Fibroblast of lung (primary cell): ENCODE measurements around the gene RGL2. TPM values are rescaled to one million over a fixed set of nuclear protein-coding genes. Genes with fewer than 3 reads are reported as not detected.
"Not testable (repeated sequence)": the region's sequence is repeated elsewhere in the genome, so short reads cannot be mapped to it uniquely, and the experiment has no call there.

ENCODE experiments used
- DNase-seq, 2 donors: peaks; one replicate each; pipeline versions ENCODE4 v3.0.0 to v3.0.0-alpha.2; 2010; ENCODE audit warnings: low read depth in 2 of 2
- H2AFZ ChIP-seq: 2 replicates; pipeline ENCODE4 v1.5.1; 2012; ENCODE audit warnings: low read length, control low read depth, inconsistent platforms
- H3K27ac ChIP-seq: 2 replicates; pipeline ENCODE4 v1.5.1; 2011; ENCODE audit warnings: low read length, control low read depth; ENCODE audit not compliant: insufficient read depth
- H3K27me3 ChIP-seq: 2 replicates; pipeline ENCODE4 v1.5.1; 2011; ENCODE audit warnings: mild to moderate bottlenecking, low read length; ENCODE audit not compliant: control insufficient read depth, insufficient read depth
- H3K36me3 ChIP-seq: 2 replicates; pipeline ENCODE4 v1.5.1; 2011; ENCODE audit warnings: low read length; ENCODE audit not compliant: control insufficient read depth, insufficient read depth
- H3K4me1 ChIP-seq: 2 replicates; pipeline ENCODE4 v1.5.1; 2011; ENCODE audit warnings: low read length; ENCODE audit not compliant: control insufficient read depth, insufficient read depth; ENCODE audit errors: extremely low read depth
- H3K4me2 ChIP-seq: 2 replicates; pipeline ENCODE4 v1.5.1; 2011; ENCODE audit warnings: low read length, control low read depth; ENCODE audit not compliant: insufficient read depth; ENCODE audit errors: extremely low read depth
- H3K4me3 ChIP-seq, 4 experiments: fragments of 200-600 bp in 1 of 4; sonication (generic) in 1 of 4; replicated peaks in 1 of 4; 2 replicates each; pipeline ENCODE4 v1.5.1; 2011 to 2016; ENCODE audit warnings: low read length in 4 of 4, low read depth in 3 of 4, mild to moderate bottlenecking in 3 of 4, control low read depth in 2 of 4, inconsistent platforms in 1 of 4, mixed read lengths in 1 of 4; ENCODE audit not compliant: insufficient read depth in 1 of 4; ENCODE audit errors: control extremely low read depth in 1 of 4
- H3K79me2 ChIP-seq: 2 replicates; pipeline ENCODE4 v1.5.1; 2012; ENCODE audit warnings: mild to moderate bottlenecking, low read length, inconsistent platforms; ENCODE audit not compliant: control insufficient read depth, insufficient read depth
- H3K9ac ChIP-seq: 2 replicates; pipeline ENCODE4 v1.5.1; 2011; ENCODE audit warnings: mild to moderate bottlenecking, low read length, control low read depth; ENCODE audit not compliant: insufficient read depth
- H3K9me3 ChIP-seq: 2 replicates; pipeline ENCODE4 v1.5.1; 2012; ENCODE audit warnings: low read depth, low read length; ENCODE audit not compliant: control insufficient read depth, insufficient read depth
- H4K20me1 ChIP-seq: 2 replicates; pipeline ENCODE4 v1.5.1; 2011; ENCODE audit warnings: low read length; ENCODE audit not compliant: control insufficient read depth, insufficient read depth; ENCODE audit errors: extremely low read depth
- CTCF ChIP-seq, 2 donors: IDR thresholded peaks in 1 of 2; conservative IDR thresholded peaks in 1 of 2; 1 replicate in 1 of 2; 2 replicates in 1 of 2; pipeline ENCODE4 v1.5.1; 2011 to 2012; ENCODE audit warnings: low read length in 2 of 2, control low read depth in 1 of 2, inconsistent platforms in 1 of 2, low read depth in 1 of 2, mild to moderate bottlenecking in 1 of 2
- EZH2 ChIP-seq: IDR thresholded peaks from 2 replicates; pipeline ENCODE4 v1.5.1; 2012; ENCODE audit warnings: low read length, control low read depth, mild to moderate bottlenecking; ENCODE audit errors: missing control alignments
- polyA plus RNA-seq, 2 donors: library from polyadenylated mRNA; depleted of rRNA in 1 of 2; stranded (reverse) in 1 of 2; unstranded in 1 of 2; fragments of >200 nt; gene quantifications; 2 replicates each; pipeline ENCODE4 v1.2.1, GENCODE V29; 2011 to 2012; ENCODE audit warnings: missing spikeins in 1 of 2
- total RNA-seq: library from RNA; depleted of rRNA; stranded (reverse); fragments of >200 nt; gene quantifications from 2 replicates; pipeline ENCODE4 v1.2.1, GENCODE V29; 2014

The RGL2 gene
- total and polyA plus RNA-seq, 2 donors (not counting 1 experiment from before 2014, with no cell fraction given) = 17.4 to 22.8 TPM

GRCh38 chr6:33288141-33288920, 10.4 kb downstream of the RGL2 start:
- peak overlapping the region; percentile 86 to 99 (median 94) for H3K4me3 ChIP-seq
- TF ChIP-seq CTCF (conservative IDR thresholded peaks at IDR 0.05 in 1 of 2, IDR thresholded peaks at IDR 0.05 in 1 of 2; ENCODE audit: low read depth in 1 of 2, low read length in 2 of 2) (no peak), EZH2 (no peak)
- no peaks in the 10 kb centered on the region for H3K9me3 ChIP-seq
- peaks cover 31% of the 10 kb centered on the region for H3K79me2 ChIP-seq
- H3K36me3 ChIP-seq = peaks cover 25% of the 10 kb centered on the region
- peak overlapping the region; percentile 92 for H2AFZ ChIP-seq
- peak overlapping the region; percentile 75 for H3K27ac ChIP-seq
- H3K9ac ChIP-seq = peak overlapping the region; percentile 73
- peaks cover 11% of the 10 kb centered on the region for H3K4me1 ChIP-seq
- no peaks in the 10 kb centered on the region for H3K27me3 ChIP-seq
- DNase-seq = no peak
- H3K4me2 ChIP-seq = peak overlapping the region; percentile 100
- H4K20me1 ChIP-seq = no peaks in the 10 kb centered on the region

DNA sequence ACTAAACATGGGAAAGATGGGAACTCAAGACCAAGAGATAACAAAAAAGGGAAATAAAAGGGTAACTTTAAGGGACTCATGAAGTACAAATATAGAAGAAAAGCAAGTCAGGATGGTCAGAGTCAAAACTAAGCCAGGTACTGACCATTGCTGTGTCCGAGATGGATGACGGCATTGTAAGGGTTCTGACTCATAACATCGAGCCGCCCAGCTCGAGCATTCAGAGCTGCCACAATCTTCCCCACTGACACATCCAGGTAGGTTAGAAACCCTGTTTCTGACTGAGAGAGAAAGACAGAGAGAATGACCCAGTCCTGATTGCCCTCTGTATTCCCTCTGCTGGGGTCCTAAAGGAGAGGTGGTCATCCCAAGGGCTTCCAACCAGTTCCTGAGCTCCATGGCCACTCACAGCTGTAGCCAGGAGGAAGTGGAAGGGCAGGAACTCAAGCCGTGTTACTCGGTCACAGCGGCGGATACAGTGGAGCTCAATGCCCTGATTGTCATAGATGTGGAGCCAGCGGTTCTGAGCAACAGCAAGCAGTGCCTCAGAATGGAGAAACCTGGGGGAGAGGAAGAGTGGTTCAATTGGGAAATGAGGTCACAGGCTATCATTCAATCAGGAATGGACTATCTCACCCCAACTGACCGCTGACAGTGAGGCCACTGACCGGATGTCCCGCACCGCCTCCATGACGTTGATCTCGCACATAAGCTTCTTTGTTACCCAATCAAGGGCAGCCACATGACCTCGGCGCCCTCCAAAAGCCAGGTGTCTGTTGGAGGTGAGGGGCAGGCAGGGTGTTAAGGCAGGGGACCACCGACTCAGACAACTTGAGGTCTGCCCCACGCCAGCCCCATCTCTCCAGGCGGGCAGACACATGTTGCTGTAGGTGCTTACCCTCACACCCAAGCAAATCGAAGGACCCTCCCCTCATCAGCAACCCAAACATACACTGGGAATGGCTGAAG, 11.5 kb downstream of the RGL2 start:
- Histone ChIP-seq H3K79me2 (peaks cover 31% of the 10 kb centered on the region), H3K9ac (no peak overlapping the region), H3K4me2 (no peak overlapping the region), H3K36me3 (peaks cover 24% of the 10 kb centered on the region), H3K4me1 (peaks cover 11% of the 10 kb centered on the region), H3K27ac (no peak overlapping the region), H3K4me3 (no peak overlapping the region), H3K9me3 (no peaks in the 10 kb centered on the region), H2AFZ (no peak overlapping the region), H4K20me1 (no peaks in the 10 kb centered on the region), H3K27me3 (no peaks in the 10 kb centered on the region)
- TF ChIP-seq CTCF (conservative IDR thresholded peaks at IDR 0.05 in 1 of 2, IDR thresholded peaks at IDR 0.05 in 1 of 2; ENCODE audit: low read depth in 1 of 2, low read length in 2 of 2) (no peak), EZH2 (no peak)
- no peak for DNase-seq

DNA sequence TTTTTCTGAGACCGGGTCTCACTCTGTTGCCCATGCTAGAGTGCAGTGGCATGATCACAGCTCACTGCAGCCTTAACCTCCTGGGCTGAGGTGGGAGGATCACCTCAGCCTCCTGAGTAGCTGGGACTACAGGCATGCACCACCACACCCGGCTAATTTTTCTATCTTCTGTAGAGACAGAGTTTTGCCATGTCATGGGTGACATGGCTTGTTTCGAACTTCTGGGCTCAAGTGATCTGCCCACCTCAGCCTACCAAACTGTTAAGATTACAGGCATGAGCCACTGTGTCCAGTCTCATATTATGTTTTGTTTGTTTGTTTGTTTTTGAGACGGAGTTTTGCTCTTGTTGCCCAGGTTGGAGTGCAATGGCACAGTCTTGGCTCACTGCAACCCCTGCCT, 13.5 kb downstream of the RGL2 start:
- H2AFZ ChIP-seq, H3K4me3 ChIP-seq, H3K4me2 ChIP-seq, H3K4me1 ChIP-seq, H4K20me1 ChIP-seq, DNase-seq, H3K9ac ChIP-seq, H3K9me3 ChIP-seq, H3K27ac ChIP-seq, H3K27me3 ChIP-seq: not testable (repeated sequence)
- Histone ChIP-seq H3K79me2 (peaks cover 27% of the 10 kb centered on the region), H3K36me3 (peaks cover 24% of the 10 kb centered on the region)
